OCI-LY3 (cell line): Measurements from ENCODE around the gene WDR20.
"Not testable (repeated sequence)": the region's sequence is repeated elsewhere in the genome, so short reads cannot be mapped to it uniquely, and the experiment has no call there.

Source experiments
- H2AFZ ChIP-seq: fragments of 200-600, 300-600 bp; shearing (Covaris generic); 2 replicates; pipeline ENCODE4 v1.6.0; 2014; ENCODE audit warnings: antibody characterized with exemption, low read depth, low read length
- H3K27ac ChIP-seq: fragments of 200-600, 300-600 bp; sonication (generic); 2 replicates; pipeline ENCODE4 v1.5.1; 2014; ENCODE audit warnings: mild to moderate bottlenecking, low read length, moderate library complexity, mixed read lengths
- H3K27me3 ChIP-seq: fragments of 200-600, 300-600 bp; sonication (generic); 2 replicates; pipeline ENCODE4 v1.6.1; 2014; ENCODE audit warnings: low read depth, low read length, mixed read lengths
- H3K36me3 ChIP-seq: fragments of 200-600, 300-600 bp; sonication (generic); replicated peaks from 2 replicates; pipeline ENCODE3; 2014; ENCODE audit warnings: low read depth, low read length, mixed read lengths
- H3K4me1 ChIP-seq: fragments of 300-600, 200-600 bp; sonication (generic); 2 replicates; pipeline ENCODE4 v1.6.1; 2014; ENCODE audit warnings: low read length, mixed read lengths
- H3K4me2 ChIP-seq: fragments of 200-600, 300-600 bp; sonication (generic); 2 replicates; pipeline ENCODE4 v1.6.1; 2014; ENCODE audit warnings: low read length, mixed read lengths
- H3K4me3 ChIP-seq: fragments of 300-600, 200-600 bp; sonication (generic); 2 replicates; pipeline ENCODE4 v1.5.1; 2014; ENCODE audit warnings: antibody characterized with exemption, mild to moderate bottlenecking, low read length, moderate library complexity
- H3K79me2 ChIP-seq: fragments of 300-600, 200-600 bp; shearing (Covaris generic); 2 replicates; pipeline ENCODE4 v1.6.1; 2014; ENCODE audit warnings: mild to moderate bottlenecking, low read length, mixed read lengths
- H3K9ac ChIP-seq: fragments of 300-600, 200-600 bp; shearing (Covaris generic); 2 replicates; pipeline ENCODE4 v1.6.0; 2014; ENCODE audit warnings: mild to moderate bottlenecking, low read length, moderate library complexity
- H3K9me3 ChIP-seq: fragments of 200-600, 300-600 bp; shearing (Covaris generic); 2 replicates; pipeline ENCODE4 v1.6.1; 2014; ENCODE audit warnings: low read length, mixed read lengths; ENCODE audit not compliant: insufficient read depth
- H4K20me1 ChIP-seq: fragments of 200-600, 300-600 bp; sonication (generic); 2 replicates; pipeline ENCODE4 v1.6.1; 2016; ENCODE audit warnings: low read length, mixed read lengths; ENCODE audit not compliant: insufficient read depth
- EZH2phosphoT487 ChIP-seq: fragments of 200-600 bp; shearing (Covaris generic); IDR thresholded peaks from 2 replicates; pipeline ENCODE4 v1.6.1; 2018; ENCODE audit warnings: antibody characterized with exemption, mixed run types, low read depth
- TF ChIP-seq, protein P1 (sequence below): fragments of 200-600, 300-600 bp; sonication (generic); IDR thresholded peaks from 2 replicates; pipeline ENCODE4 v1.5.1; 2014; ENCODE audit warnings: antibody characterized with exemption, low read length, low read depth

The WDR20 gene

DNA sequence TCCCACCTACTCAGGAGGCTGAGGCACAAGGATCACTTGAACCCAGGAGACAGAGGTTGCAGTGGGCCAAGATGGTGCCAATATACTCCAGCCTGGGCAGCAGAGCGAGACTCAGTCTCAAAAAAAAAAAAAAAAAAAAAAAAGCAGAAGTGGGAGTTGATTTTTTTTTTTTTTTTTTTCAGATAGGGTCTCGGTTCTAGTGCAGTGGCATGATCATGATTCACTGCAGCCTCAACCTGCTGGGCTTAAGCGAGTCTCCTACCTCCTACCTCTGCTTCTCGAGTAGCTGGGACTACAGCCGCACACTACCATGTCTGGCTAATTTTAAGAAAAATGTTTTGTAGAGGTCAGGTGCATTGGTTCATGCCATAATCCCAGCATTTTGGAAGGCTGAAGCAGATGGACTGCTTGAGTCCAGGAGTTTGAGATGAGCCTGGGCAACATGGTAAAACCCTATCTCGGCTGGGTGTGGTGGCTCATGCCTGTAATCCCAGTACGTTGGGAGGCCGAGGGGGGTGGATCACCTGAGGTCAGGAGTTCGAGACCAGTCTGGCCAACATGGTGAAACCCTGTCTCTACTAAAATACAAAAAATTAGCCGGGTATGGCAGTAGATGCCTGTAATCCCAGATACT, 36.5 kb upstream of the WDR20 start:
- Histone ChIP-seq H3K27ac (peak overlapping the region; percentile 46; the same call in 1 of the 2 replicates), H3K4me3 (peak overlapping the region; percentile 55), H2AFZ (no peak overlapping the region), H3K4me2 (peak overlapping the region; percentile 87), H3K9me3 (no peaks in the 10 kb centered on the region), H4K20me1 (no peaks in the 10 kb centered on the region), H3K9ac (peak overlapping the region; percentile 24; the same call in 1 of the 2 replicates), H3K4me1 (peaks cover 32% of the 10 kb centered on the region), H3K27me3 (no peaks in the 10 kb centered on the region), H3K79me2 (no peaks in the 10 kb centered on the region), H3K36me3 (no peaks in the 10 kb centered on the region)
- no peak for TF ChIP-seq EZH2phosphoT487
- TF ChIP-seq, protein P1, sequence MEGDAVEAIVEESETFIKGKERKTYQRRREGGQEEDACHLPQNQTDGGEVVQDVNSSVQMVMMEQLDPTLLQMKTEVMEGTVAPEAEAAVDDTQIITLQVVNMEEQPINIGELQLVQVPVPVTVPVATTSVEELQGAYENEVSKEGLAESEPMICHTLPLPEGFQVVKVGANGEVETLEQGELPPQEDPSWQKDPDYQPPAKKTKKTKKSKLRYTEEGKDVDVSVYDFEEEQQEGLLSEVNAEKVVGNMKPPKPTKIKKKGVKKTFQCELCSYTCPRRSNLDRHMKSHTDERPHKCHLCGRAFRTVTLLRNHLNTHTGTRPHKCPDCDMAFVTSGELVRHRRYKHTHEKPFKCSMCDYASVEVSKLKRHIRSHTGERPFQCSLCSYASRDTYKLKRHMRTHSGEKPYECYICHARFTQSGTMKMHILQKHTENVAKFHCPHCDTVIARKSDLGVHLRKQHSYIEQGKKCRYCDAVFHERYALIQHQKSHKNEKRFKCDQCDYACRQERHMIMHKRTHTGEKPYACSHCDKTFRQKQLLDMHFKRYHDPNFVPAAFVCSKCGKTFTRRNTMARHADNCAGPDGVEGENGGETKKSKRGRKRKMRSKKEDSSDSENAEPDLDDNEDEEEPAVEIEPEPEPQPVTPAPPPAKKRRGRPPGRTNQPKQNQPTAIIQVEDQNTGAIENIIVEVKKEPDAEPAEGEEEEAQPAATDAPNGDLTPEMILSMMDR = no peak

DNA sequence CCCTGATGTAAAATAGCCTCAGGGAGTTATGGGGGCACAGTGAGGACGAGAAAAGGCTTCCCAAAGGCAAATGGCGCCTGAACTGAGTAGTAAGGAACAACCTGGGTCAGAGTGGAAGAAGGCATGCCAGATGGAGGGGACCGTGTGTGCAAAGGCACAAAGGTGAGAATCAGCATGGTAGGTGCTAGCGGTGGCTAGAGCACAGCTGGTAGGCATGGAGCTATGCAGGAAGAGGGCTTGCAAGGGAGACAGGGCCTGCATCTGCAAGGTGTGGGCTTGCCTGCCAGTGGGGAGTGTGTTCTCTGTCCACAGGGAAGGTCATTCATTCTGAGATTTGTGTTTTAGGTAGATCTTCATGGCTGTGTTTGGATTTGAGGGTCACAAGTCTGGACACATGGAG, 34.3 kb upstream of the WDR20 start:
- H3K4me3 ChIP-seq = no peak overlapping the region
- H3K36me3 ChIP-seq = no peaks in the 10 kb centered on the region
- no peak overlapping the region for H2AFZ ChIP-seq
- H3K9ac ChIP-seq = no peak overlapping the region
- H3K27me3 ChIP-seq = no peaks in the 10 kb centered on the region
- peaks cover 32% of the 10 kb centered on the region for H3K4me1 ChIP-seq
- no peaks in the 10 kb centered on the region for H4K20me1 ChIP-seq
- H3K27ac ChIP-seq = no peak overlapping the region
- H3K79me2 ChIP-seq = no peaks in the 10 kb centered on the region
- H3K4me2 ChIP-seq = no peak overlapping the region
- H3K9me3 ChIP-seq = peaks cover 4% of the 10 kb centered on the region; the same call in 1 of the 2 replicates
- TF ChIP-seq, protein P1 = no peak
- no peak for TF ChIP-seq EZH2phosphoT487

DNA sequence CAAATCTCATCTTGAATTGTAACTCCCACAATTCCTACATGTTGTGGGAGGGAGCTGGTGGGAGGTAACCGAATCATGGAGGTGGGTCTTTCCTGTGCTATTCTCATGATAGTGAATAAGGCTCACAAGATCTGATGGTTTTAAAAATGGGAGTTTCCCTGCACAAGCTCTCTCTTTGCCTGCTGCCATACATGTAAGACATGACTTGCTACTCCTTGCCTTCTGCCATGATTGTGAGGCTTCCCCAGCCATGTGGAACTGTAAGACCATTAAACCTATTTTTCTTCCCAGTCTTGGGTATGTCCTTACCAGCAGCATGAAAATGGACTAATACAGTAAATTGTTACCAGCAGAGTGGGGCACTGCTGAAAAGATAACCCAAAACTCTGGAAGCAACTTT, 30.4 kb upstream of the WDR20 start:
- H3K9me3 ChIP-seq = not testable (repeated sequence)

DNA sequence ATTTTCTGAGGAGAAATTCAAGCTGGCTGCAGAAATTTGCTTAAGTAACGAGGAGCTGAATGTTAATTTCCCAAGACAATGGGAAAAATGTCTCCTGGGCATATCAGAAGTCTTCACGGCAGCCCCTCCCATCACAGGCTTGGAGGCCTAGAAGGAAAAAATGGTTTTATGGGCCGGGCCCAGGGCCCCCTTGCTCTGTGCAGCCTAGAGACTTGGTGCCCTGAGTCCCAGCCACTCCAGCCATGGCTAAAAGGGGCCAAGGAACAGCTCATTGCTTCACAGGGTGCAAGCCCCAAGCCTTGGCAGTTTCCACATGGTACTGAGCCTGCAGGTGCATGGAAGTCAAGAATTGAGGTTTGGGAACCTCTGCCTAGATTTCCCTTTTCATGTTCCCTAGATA, 28.6 kb upstream of the WDR20 start:
- Histone ChIP-seq H3K9ac (no peak overlapping the region), H3K79me2 (no peaks in the 10 kb centered on the region), H3K36me3 (no peaks in the 10 kb centered on the region), H3K4me2 (no peak overlapping the region), H2AFZ (no peak overlapping the region), H3K27ac (no peak overlapping the region), H3K9me3 (peaks cover 4% of the 10 kb centered on the region; the same call in 1 of the 2 replicates), H3K4me3 (no peak overlapping the region), H3K4me1 (peaks cover 9% of the 10 kb centered on the region), H3K27me3 (no peaks in the 10 kb centered on the region), H4K20me1 (no peaks in the 10 kb centered on the region)
- TF ChIP-seq, protein P1 = no peak
- no peak for TF ChIP-seq EZH2phosphoT487

More for the DNA sequence above, 30.4 kb upstream of the WDR20 start:
- H3K27me3 ChIP-seq, H4K20me1 ChIP-seq, H3K9ac ChIP-seq, H3K27ac ChIP-seq, H3K4me3 ChIP-seq, H3K36me3 ChIP-seq, H3K79me2 ChIP-seq, H3K4me2 ChIP-seq, H2AFZ ChIP-seq: not testable (repeated sequence)
- peaks cover 17% of the 10 kb centered on the region for H3K4me1 ChIP-seq
